Keratinocyte (primary cell): ENCODE measurements around the gene UBR7. TPM values are rescaled to one million over a fixed set of nuclear protein-coding genes. Genes with fewer than 3 reads are reported as not detected.

Experiments
- DNase-seq: peaks from one replicate; pipeline ENCODE4 v3.0.0-alpha.2; 2011; ENCODE audit warnings: low read depth, missing footprints, low spot score
- FAIRE-seq: peaks from 2 replicates; lab custom pipeline; 2011; peaks lifted over from hg19 to GRCh38; lab: Jason Lieb, UNC
- H2AFZ ChIP-seq: 2 replicates; pipeline ENCODE4 v1.6.0; 2012; ENCODE audit warnings: low read length, control low read depth, inconsistent platforms; ENCODE audit not compliant: control insufficient read depth
- H3K27ac ChIP-seq: 2 replicates; pipeline ENCODE4 v1.5.1; 2011; ENCODE audit warnings: low read length; ENCODE audit not compliant: control insufficient read depth, insufficient read depth
- H3K27me3 ChIP-seq: 3 replicates; pipeline ENCODE4 v1.6.0; 2011; ENCODE audit warnings: low read length; ENCODE audit not compliant: control insufficient read depth, insufficient read depth; ENCODE audit errors: extremely low read depth
- H3K36me3 ChIP-seq, 2 experiments: 2 replicates in 1 of 2; 3 replicates in 1 of 2; pipeline ENCODE4 v1.5.1; 2011; ENCODE audit warnings: low read length in 2 of 2, mild to moderate bottlenecking in 1 of 2; ENCODE audit not compliant: control insufficient read depth in 2 of 2, insufficient read depth in 2 of 2; ENCODE audit errors: extremely low read depth in 1 of 2
- H3K4me1 ChIP-seq: 3 replicates; pipeline ENCODE4 v1.5.1; 2011; ENCODE audit warnings: low read length; ENCODE audit not compliant: control insufficient read depth, insufficient read depth; ENCODE audit errors: extremely low read depth
- H3K4me2 ChIP-seq: 3 replicates; pipeline ENCODE4 v1.6.0; 2011; ENCODE audit warnings: low read depth, low read length; ENCODE audit not compliant: control insufficient read depth, insufficient read depth; ENCODE audit errors: extremely low read depth
- H3K4me3 ChIP-seq, 3 experiments: fragments of 200-600 bp in 1 of 3; sonication (generic) in 1 of 3; 2 replicates in 2 of 3; 3 replicates in 1 of 3; pipeline ENCODE4 v1.5.1; 2011 to 2016; ENCODE audit warnings: low read length in 3 of 3, mild to moderate bottlenecking in 3 of 3, control low read depth in 2 of 3, inconsistent platforms in 1 of 3, low read depth in 1 of 3, mixed read lengths in 1 of 3, mixed run types in 1 of 3, moderate library complexity in 1 of 3; ENCODE audit not compliant: control insufficient read depth in 2 of 3, insufficient read depth in 2 of 3; ENCODE audit errors: extremely low read depth in 1 of 3
- H3K79me2 ChIP-seq: 2 replicates; pipeline ENCODE4 v1.6.0; 2012; ENCODE audit warnings: low read length; ENCODE audit not compliant: control insufficient read depth, insufficient read depth
- H3K9ac ChIP-seq: 3 replicates; pipeline ENCODE4 v1.6.0; 2011; ENCODE audit warnings: low read length; ENCODE audit not compliant: control insufficient read depth, insufficient read depth; ENCODE audit errors: extremely low read depth
- H3K9me1 ChIP-seq: 3 replicates; pipeline ENCODE4 v1.6.0; 2011; ENCODE audit warnings: low read length; ENCODE audit not compliant: control insufficient read depth, insufficient read depth; ENCODE audit errors: extremely low read depth
- H3K9me3 ChIP-seq: 2 replicates; pipeline ENCODE4 v1.5.1; 2012; ENCODE audit warnings: low read depth, low read length; ENCODE audit not compliant: control insufficient read depth
- H4K20me1 ChIP-seq: 3 replicates; pipeline ENCODE4 v1.6.0; 2011; ENCODE audit warnings: low read length; ENCODE audit not compliant: control insufficient read depth, insufficient read depth; ENCODE audit errors: extremely low read depth
- CTCF ChIP-seq, 3 experiments: IDR thresholded peaks in 1 of 3; conservative IDR thresholded peaks in 1 of 3; optimal IDR thresholded peaks in 1 of 3; 2 replicates in 2 of 3; 3 replicates in 1 of 3; pipeline versions ENCODE3 to v1.5.1; 2011; ENCODE audit warnings: low read length in 3 of 3, mild to moderate bottlenecking in 3 of 3, moderate library complexity in 2 of 3, control low read depth in 1 of 3, inconsistent platforms in 1 of 3; ENCODE audit not compliant: insufficient read depth in 2 of 3; ENCODE audit errors: extremely low read depth in 1 of 3
- EZH2 ChIP-seq: IDR thresholded peaks from one replicate; pipeline ENCODE4 v1.6.1; 2012; ENCODE audit warnings: inconsistent platforms, mild to moderate bottlenecking, low read length, moderate library complexity
- dilution Hi-C: fragments of 300-500 bp; cut with MboI; formaldehyde crosslinking; loops from one replicate; pipeline ENCODE4 v1.7.0; 2020; ENCODE audit warnings: low sequenced_read_pairs; ENCODE audit not compliant: extremely low pct_ligation_motif_present
- polyA plus RNA-seq, 5 experiments: library from polyadenylated mRNA; depleted of rRNA in 3 of 5; stranded (reverse) in 3 of 5; stranded (forward) in 1 of 5; unstranded in 1 of 5; fragments of >200 nt; gene quantifications; 1 replicate in 1 of 5; 2 replicates in 3 of 5; 3 replicates in 1 of 5; pipeline versions ENCODE4 v1.2.1 to v1.2.3, GENCODE V29; 2011 to 2012; ENCODE audit warnings: missing spikeins in 2 of 5, low read depth in 1 of 5, low replicate concordance in 1 of 5

UBR7 gene
- polyA plus RNA-seq, 1 donor (not counting 4 experiments of a cell fraction or from before 2014, with no cell fraction given) = 17.2 TPM

- FAIRE-seq = no peak
- dilution Hi-C loops = no loop called here
- Histone ChIP-seq H3K9ac (no peak overlapping the region), H3K4me3 (no peak overlapping the region), H3K9me1 (no peaks in the 10 kb centered on the region), H3K4me1 (peaks cover 4% of the 10 kb centered on the region), H3K27me3 (no peaks in the 10 kb centered on the region), H3K4me2 (no peak overlapping the region), H3K36me3 (no peaks in the 10 kb centered on the region), H2AFZ (no peak overlapping the region), H3K27ac (no peak overlapping the region), H3K79me2 (no peaks in the 10 kb centered on the region), H3K9me3 (no peaks in the 10 kb centered on the region), H4K20me1 (no peaks in the 10 kb centered on the region)
- TF ChIP-seq CTCF (optimal IDR thresholded peaks at IDR 0.05 in 1 of 3, IDR thresholded peaks at IDR 0.05 in 1 of 3, conservative IDR thresholded peaks at IDR 0.05 in 1 of 3; ENCODE audit: extremely low read depth in 1 of 3, insufficient read depth in 2 of 3, low read length in 3 of 3) (no peak), EZH2 (no peak)
- no peak for DNase-seq
These were observed 11.6 kb upstream of the UBR7 start for GRCh38 chr14:93195316-93195999.

GRCh38 chr14:93199031-93199430, 8.0 kb upstream of the UBR7 start:
- H3K27me3 ChIP-seq = no peaks in the 10 kb centered on the region
- no peak for FAIRE-seq
- H2AFZ ChIP-seq = no peak overlapping the region
- no peak overlapping the region for H3K4me2 ChIP-seq
- no peaks in the 10 kb centered on the region for H3K9me3 ChIP-seq
- TF ChIP-seq EZH2 = no peak
- no peak for TF ChIP-seq CTCF (optimal IDR thresholded peaks at IDR 0.05 in 1 of 3, IDR thresholded peaks at IDR 0.05 in 1 of 3, conservative IDR thresholded peaks at IDR 0.05 in 1 of 3; ENCODE audit: extremely low read depth in 1 of 3, insufficient read depth in 2 of 3, low read length in 3 of 3)
- H3K4me1 ChIP-seq = no peaks in the 10 kb centered on the region
- H3K4me3 ChIP-seq = no peak overlapping the region
- H3K79me2 ChIP-seq = no peaks in the 10 kb centered on the region
- DNase-seq = no peak
- no peak overlapping the region for H3K27ac ChIP-seq
- H3K9me1 ChIP-seq = no peaks in the 10 kb centered on the region
- H3K9ac ChIP-seq = no peak overlapping the region
- no peaks in the 10 kb centered on the region for H4K20me1 ChIP-seq
- dilution Hi-C loops = no loop called here
- no peaks in the 10 kb centered on the region for H3K36me3 ChIP-seq
